Type B pancreatic cell (in vitro differentiated cells): Measurements from ENCODE around the gene PSMD7. TPM values are rescaled to one million over a fixed set of nuclear protein-coding genes. Genes with fewer than 3 reads are reported as not detected.
"Not testable (repeated sequence)": the region's sequence is repeated elsewhere in the genome, so short reads cannot be mapped to it uniquely, and the experiment has no call there.

Source experiments
- DNase-seq: peaks from one replicate; pipeline ENCODE4 v3.0.0; 2021; ENCODE audit warnings: mixed read lengths; ENCODE audit not compliant: unreplicated experiment; ENCODE audit errors: extremely low spot score
- H3K27ac Mint-ChIP-seq: 2 replicates; pipeline ENCODE4 v1.8.0; 2021; ENCODE audit warnings: mild to moderate bottlenecking, mixed read lengths
- H3K27me3 Mint-ChIP-seq: 2 replicates; pipeline ENCODE4 v1.8.0; 2021; ENCODE audit warnings: mixed read lengths
- H3K36me3 Mint-ChIP-seq: 2 replicates; pipeline ENCODE4 v1.8.0; 2021; ENCODE audit warnings: mixed read lengths
- H3K4me1 Mint-ChIP-seq: one replicate; pipeline ENCODE4 v1.8.0; 2021; ENCODE audit warnings: mixed read lengths; ENCODE audit not compliant: unreplicated experiment
- H3K4me3 Mint-ChIP-seq: 2 replicates; pipeline ENCODE4 v1.8.0; 2021; ENCODE audit warnings: mild to moderate bottlenecking, mixed read lengths
- H3K9me3 Mint-ChIP-seq: 2 replicates; pipeline ENCODE4 v1.8.0; 2021; ENCODE audit warnings: mixed read lengths
- total RNA-seq: library from RNA; stranded (reverse); gene quantifications from 2 replicates; pipeline ENCODE4 v1.2.1, GENCODE V29; 2021; ENCODE audit warnings: low replicate concordance
- TF ChIP-seq, protein P1 (sequence below): fragments of 200-600 bp; sonication (generic); conservative IDR thresholded peaks from 2 replicates; pipeline ENCODE4 v1.5.0; 2021; ENCODE audit warnings: antibody characterized with exemption, mild to moderate bottlenecking

Gene PSMD7
- total RNA-seq, 1 donor from 2014 or later = 91.3 TPM

DNA sequence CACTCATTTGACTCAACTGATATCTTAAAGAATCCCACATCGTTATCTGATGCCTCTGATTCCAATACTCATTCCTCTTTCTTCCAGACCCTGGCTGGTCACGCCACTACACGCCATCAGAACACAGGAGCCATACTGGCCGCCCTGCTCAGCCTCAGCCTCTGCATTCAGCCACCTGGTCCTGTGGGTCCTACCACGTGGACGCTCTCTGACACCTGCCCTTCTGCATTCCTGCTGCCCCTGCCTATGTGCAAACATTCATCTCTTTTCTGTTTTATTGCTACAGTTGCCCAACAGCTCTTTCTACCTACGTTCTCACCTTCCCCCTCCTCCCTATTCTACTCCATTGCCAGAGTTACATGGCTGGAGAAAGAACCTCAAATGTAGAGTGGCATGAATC, 18.4 kb downstream of the PSMD7 start:
- Mint-ChIP-seq H3K9me3 (no peaks in the 10 kb centered on the region), H3K27me3 (no peaks in the 10 kb centered on the region), H3K4me3 (no peak overlapping the region), H3K27ac (no peak overlapping the region), H3K4me1 (no peaks in the 10 kb centered on the region), H3K36me3 (peaks cover 6% of the 10 kb centered on the region)
- TF ChIP-seq, protein P1, sequence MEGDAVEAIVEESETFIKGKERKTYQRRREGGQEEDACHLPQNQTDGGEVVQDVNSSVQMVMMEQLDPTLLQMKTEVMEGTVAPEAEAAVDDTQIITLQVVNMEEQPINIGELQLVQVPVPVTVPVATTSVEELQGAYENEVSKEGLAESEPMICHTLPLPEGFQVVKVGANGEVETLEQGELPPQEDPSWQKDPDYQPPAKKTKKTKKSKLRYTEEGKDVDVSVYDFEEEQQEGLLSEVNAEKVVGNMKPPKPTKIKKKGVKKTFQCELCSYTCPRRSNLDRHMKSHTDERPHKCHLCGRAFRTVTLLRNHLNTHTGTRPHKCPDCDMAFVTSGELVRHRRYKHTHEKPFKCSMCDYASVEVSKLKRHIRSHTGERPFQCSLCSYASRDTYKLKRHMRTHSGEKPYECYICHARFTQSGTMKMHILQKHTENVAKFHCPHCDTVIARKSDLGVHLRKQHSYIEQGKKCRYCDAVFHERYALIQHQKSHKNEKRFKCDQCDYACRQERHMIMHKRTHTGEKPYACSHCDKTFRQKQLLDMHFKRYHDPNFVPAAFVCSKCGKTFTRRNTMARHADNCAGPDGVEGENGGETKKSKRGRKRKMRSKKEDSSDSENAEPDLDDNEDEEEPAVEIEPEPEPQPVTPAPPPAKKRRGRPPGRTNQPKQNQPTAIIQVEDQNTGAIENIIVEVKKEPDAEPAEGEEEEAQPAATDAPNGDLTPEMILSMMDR = no peak
- DNase-seq = no peak

DNA sequence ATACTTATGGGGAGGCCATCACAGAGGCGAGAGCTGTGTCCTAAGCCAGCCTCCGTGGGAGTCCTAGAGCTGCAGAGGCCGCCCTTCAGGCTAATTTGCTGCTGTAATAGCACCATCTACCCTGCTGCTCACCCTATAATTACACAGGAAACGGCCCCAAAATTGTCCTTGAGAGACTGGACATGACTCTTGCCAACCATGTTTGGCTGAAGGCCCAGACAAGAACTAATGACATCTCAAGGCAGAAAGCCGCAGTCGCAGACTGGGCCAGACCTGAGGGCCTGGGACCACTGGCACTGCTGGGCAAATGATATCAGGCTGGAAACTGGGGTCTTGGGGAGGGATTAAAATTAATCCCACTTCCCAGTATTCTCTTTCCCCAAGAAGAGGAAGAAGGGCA, 24.1 kb downstream of the PSMD7 start:
- Mint-ChIP-seq H3K36me3 (no peaks in the 10 kb centered on the region), H3K4me1 (no peaks in the 10 kb centered on the region), H3K27me3 (no peaks in the 10 kb centered on the region), H3K27ac (no peak overlapping the region), H3K9me3 (no peaks in the 10 kb centered on the region), H3K4me3 (no peak overlapping the region)
- TF ChIP-seq, protein P1 = no peak
- DNase-seq = no peak

GRCh38 chr16:74321356-74321755, 24.7 kb downstream of the PSMD7 start:
- TF ChIP-seq, protein P1 = no peak
- Mint-ChIP-seq H3K27me3 (no peaks in the 10 kb centered on the region), H3K4me1 (no peaks in the 10 kb centered on the region)

DNA sequence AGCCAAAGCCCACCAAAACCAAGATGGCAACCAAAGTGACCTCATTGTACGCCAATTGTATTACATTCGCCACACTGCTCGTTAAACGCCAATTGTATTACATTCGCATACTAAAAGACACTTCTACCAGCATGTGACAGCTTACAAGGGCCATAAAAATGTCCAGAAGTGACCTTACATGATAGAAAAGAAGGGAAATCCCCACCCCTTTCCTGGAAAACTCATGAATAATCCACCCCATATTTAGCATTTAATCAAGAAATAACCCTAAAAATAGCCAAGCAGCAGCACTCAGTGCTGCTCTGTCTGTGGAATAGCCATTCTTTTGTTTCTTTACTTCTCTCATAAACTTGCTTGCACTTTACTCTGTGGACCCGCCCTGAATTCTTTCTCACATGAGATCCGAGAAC, 25.7 kb downstream of the PSMD7 start:
- TF ChIP-seq, protein P1 = no peak
- H3K4me3 Mint-ChIP-seq = no peak overlapping the region
- H3K27ac Mint-ChIP-seq = no peak overlapping the region
- H3K9me3 Mint-ChIP-seq = no peaks in the 10 kb centered on the region
- no peaks in the 10 kb centered on the region for H3K27me3 Mint-ChIP-seq
- no peak for DNase-seq
- H3K36me3 Mint-ChIP-seq = peaks cover 4% of the 10 kb centered on the region
- no peaks in the 10 kb centered on the region for H3K4me1 Mint-ChIP-seq

More at GRCh38 chr16:74321356-74321755, 24.7 kb downstream of the PSMD7 start:
- Mint-ChIP-seq H3K36me3 (no peaks in the 10 kb centered on the region), H3K27ac (no peak overlapping the region), H3K9me3 (no peaks in the 10 kb centered on the region), H3K4me3 (no peak overlapping the region)
- no peak for DNase-seq

GRCh38 chr16:74324777-74325176, 28.2 kb downstream of the PSMD7 start:
- H3K27ac Mint-ChIP-seq, H3K4me1 Mint-ChIP-seq, H3K4me3 Mint-ChIP-seq, H3K36me3 Mint-ChIP-seq, DNase-seq, H3K27me3 Mint-ChIP-seq, H3K9me3 Mint-ChIP-seq: not testable (repeated sequence)

DNA sequence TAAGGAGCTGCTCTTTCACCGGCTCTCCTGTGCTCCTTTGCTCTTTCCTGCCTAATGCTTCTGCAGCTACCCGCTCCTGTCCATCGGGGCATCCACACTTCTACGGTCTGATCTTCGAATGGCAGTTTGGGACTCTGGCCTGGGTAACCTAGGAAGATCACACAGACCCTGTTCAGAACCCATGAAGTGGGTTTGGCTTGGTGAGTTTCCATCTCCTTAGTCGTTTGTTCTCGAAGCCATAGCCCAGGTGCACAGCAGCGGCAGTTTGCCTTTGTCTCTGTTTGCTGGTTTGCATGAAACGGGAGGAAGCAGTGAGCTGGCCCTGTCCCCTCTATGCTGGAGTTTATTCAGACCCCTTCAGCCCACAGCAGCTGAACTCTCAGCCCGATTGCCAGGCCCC, 29.0 kb downstream of the PSMD7 start:
- no peaks in the 10 kb centered on the region for H3K27me3 Mint-ChIP-seq
- H3K4me3 Mint-ChIP-seq = no peak overlapping the region
- H3K27ac Mint-ChIP-seq = no peak overlapping the region
- no peak for DNase-seq
- H3K9me3 Mint-ChIP-seq = no peaks in the 10 kb centered on the region
- TF ChIP-seq, protein P1 = no peak
- peaks cover 4% of the 10 kb centered on the region for H3K36me3 Mint-ChIP-seq
- H3K4me1 Mint-ChIP-seq = no peaks in the 10 kb centered on the region

GRCh38 chr16:74328346-74328745, 31.7 kb downstream of the PSMD7 start:
- not testable (repeated sequence) for DNase-seq, H3K27me3 Mint-ChIP-seq, H3K4me3 Mint-ChIP-seq, H3K4me1 Mint-ChIP-seq, H3K9me3 Mint-ChIP-seq, H3K36me3 Mint-ChIP-seq, H3K27ac Mint-ChIP-seq

DNA sequence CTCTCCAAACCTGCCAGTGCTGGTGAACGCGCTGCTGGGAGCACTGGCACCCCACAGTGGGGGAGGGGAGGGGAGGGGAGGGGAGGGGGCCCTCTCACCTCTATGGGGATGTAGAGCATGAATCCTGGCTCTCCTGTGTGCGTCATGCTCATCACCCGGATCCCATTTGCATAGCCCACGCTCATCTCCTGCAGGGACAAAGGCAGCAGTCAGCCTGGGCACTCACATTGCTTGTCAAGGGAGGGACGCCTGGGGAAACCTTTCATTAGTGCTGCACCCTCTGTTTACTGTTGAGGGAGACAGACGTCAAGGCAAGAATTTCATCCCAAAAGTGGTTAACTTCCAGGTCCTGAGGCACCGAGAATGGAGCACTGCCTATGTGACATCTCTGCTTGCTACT, 35.9 kb downstream of the PSMD7 start:
- not testable (repeated sequence) for H3K9me3 Mint-ChIP-seq, H3K4me3 Mint-ChIP-seq, H3K27ac Mint-ChIP-seq, DNase-seq, H3K4me1 Mint-ChIP-seq, H3K27me3 Mint-ChIP-seq
- H3K36me3 Mint-ChIP-seq = peaks cover 11% of the 10 kb centered on the region

DNA sequence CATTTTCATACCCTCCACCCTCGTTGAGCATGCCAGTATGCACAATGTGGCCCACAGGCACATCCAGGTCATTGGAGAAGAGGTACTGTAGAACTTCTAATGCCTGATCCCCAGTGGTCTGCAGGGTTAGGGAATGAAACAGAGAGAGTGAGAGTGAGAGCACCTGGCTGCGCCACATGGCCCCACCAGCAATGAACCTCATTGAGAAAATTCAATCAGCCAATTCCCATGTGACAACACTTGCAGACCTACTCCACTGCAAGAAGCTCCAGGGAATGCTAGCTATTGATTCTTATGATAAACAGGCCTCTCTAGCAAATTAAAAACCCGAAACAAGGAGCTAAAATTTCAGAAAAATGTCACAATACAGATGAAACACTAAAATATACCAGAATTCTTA, 40.9 kb downstream of the PSMD7 start:
- not testable (repeated sequence) for H3K4me3 Mint-ChIP-seq, H3K27ac Mint-ChIP-seq, H3K36me3 Mint-ChIP-seq

DNA sequence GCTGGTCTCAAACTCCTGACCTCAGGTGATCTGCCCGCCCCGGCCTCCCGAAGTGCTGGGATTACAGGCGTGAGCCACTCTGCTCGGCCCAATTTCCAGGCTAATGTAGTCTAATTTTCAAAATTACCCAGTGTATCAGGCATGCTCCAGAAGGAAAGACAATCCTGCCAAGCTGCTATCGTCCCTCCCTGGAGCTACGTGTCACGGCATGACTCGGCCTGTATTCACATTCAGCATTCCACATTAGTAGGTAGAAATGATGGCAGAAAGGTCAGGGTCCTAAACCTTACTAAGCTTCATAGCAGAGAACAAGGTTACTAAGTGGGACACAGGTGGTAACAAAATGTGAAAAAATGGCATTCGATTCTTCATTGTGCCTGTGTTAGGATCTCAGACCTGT, 42.6 kb downstream of the PSMD7 start:
- H3K4me1 Mint-ChIP-seq, H3K4me3 Mint-ChIP-seq, H3K27me3 Mint-ChIP-seq, DNase-seq, H3K27ac Mint-ChIP-seq, H3K36me3 Mint-ChIP-seq, H3K9me3 Mint-ChIP-seq: not testable (repeated sequence)

More for the DNA sequence above, 40.9 kb downstream of the PSMD7 start:
- not testable (repeated sequence) for H3K9me3 Mint-ChIP-seq, H3K27me3 Mint-ChIP-seq, DNase-seq, H3K4me1 Mint-ChIP-seq
